Activated CD4-positive, alpha-beta T cell treated with anti-CD3 and anti-CD28 coated beads, Interleukin-2, amount 10 ng/mL, durations not matched to agents 7 days and 5 days (primary cell): ENCODE measurements around the gene ACAD8. TPM values are rescaled to one million over a fixed set of nuclear protein-coding genes. Genes with fewer than 3 reads are reported as not detected.

Experiments
- CTCF ChIA-PET: fragments of 350-600 bp; sonication (Branson Sonifier 250); formaldehyde crosslinking; loops from one replicate; lab custom pipeline; 2021; ENCODE audit warnings: antibody characterized with exemption; lab: Charles Lee
- POLR2A ChIA-PET: fragments of 350-600 bp; sonication (Branson Sonifier 250); formaldehyde crosslinking; loops from one replicate; lab custom pipeline; 2021; ENCODE audit warnings: antibody characterized with exemption; lab: Charles Lee
- DNase-seq: peaks from one replicate; pipeline ENCODE4 v3.0.0-alpha.2; 2020
- H3K27ac Mint-ChIP-seq: one replicate; pipeline ENCODE4 v1.8.0; 2021; ENCODE audit warnings: mild to moderate bottlenecking, moderate library complexity, mixed read lengths
- H3K27me3 Mint-ChIP-seq: one replicate; pipeline ENCODE4 v1.8.0; 2021; ENCODE audit warnings: mixed read lengths
- H3K36me3 Mint-ChIP-seq: one replicate; pipeline ENCODE4 v1.8.0; 2021; ENCODE audit warnings: low read depth, mixed read lengths
- H3K4me1 Mint-ChIP-seq: one replicate; pipeline ENCODE4 v1.8.0; 2021; ENCODE audit warnings: mixed read lengths
- H3K4me3 Mint-ChIP-seq: one replicate; pipeline ENCODE4 v1.8.0; 2021; ENCODE audit warnings: mild to moderate bottlenecking, moderate library complexity, mixed read lengths
- H3K9me3 Mint-ChIP-seq: one replicate; pipeline ENCODE4 v1.8.0; 2021; ENCODE audit warnings: mixed read lengths
- total RNA-seq, 2 experiments: library from RNA; stranded (reverse); gene quantifications; one replicate each; pipeline ENCODE4 v1.2.3, GENCODE V29; 2021

The ACAD8 gene
- total RNA-seq, 2 experiments from 2014 or later = 21.7 to 21.8 TPM

- POLR2A ChIA-PET = no interaction called here
- no peak overlapping the region for H3K27ac Mint-ChIP-seq
- no peaks in the 10 kb centered on the region for H3K27me3 Mint-ChIP-seq
- H3K9me3 Mint-ChIP-seq = no peaks in the 10 kb centered on the region
- H3K4me3 Mint-ChIP-seq = no peak overlapping the region
- CTCF ChIA-PET = interaction anchor here (1.3 to 3.2 kb wide), 3 partner anchors 14 to 30 kb away, joined by 3 to 28 read pairs (median 12); partner anchors contain the start of gene GLB1L3
- H3K4me1 Mint-ChIP-seq = peaks cover 12% of the 10 kb centered on the region
- H3K36me3 Mint-ChIP-seq = peaks cover 23% of the 10 kb centered on the region
- DNase-seq = no peak
Observed at GRCh38 chr11:134260503-134260902, 7.1 kb downstream of the ACAD8 start.

- Mint-ChIP-seq H3K9me3 (no peaks in the 10 kb centered on the region), H3K27ac (no peak overlapping the region), H3K27me3 (no peaks in the 10 kb centered on the region), H3K4me3 (no peak overlapping the region), H3K4me1 (peaks cover 9% of the 10 kb centered on the region), H3K36me3 (peaks cover 23% of the 10 kb centered on the region)
- CTCF ChIA-PET = interaction anchor here (1.2 to 3.2 kb wide), 5 partner anchors 12 to 41 kb away, joined by 3 to 28 read pairs (median 8); partner anchors contain the start of gene GLB1L3
- no peak for DNase-seq
- POLR2A ChIA-PET = no interaction called here
Observed at GRCh38 chr11:134260983-134261382, 7.6 kb downstream of the ACAD8 start.

GRCh38 chr11:134261626-134262488, 8.5 kb downstream of the ACAD8 start:
- H3K27me3 Mint-ChIP-seq = no peaks in the 10 kb centered on the region
- DNase-seq = peak; percentile 66
- no peak overlapping the region for H3K27ac Mint-ChIP-seq
- POLR2A ChIA-PET = no interaction called here
- H3K36me3 Mint-ChIP-seq = peaks cover 26% of the 10 kb centered on the region
- H3K4me3 Mint-ChIP-seq = no peak overlapping the region
- CTCF ChIA-PET = interaction anchor here (0.9 to 3.2 kb wide), 8 partner anchors 11 to 107 kb away, joined by 3 to 28 read pairs (median 5); partner anchors contain the start of genes GLB1L3 and VPS26B
- peaks cover 17% of the 10 kb centered on the region for H3K4me1 Mint-ChIP-seq
- no peaks in the 10 kb centered on the region for H3K9me3 Mint-ChIP-seq

GRCh38 chr11:134264966-134265764, 11.8 kb downstream of the ACAD8 start:
- ChIA-PET CTCF (interaction anchor here (0.8 to 1.8 kb wide), 3 partner anchors 9 to 12 kb away, joined by 4 to 7 read pairs (median 4); partner anchors contain the start of genes ACAD8, GLB1L3 and THYN1), POLR2A (no interaction called here)
- DNase-seq = no peak
- Mint-ChIP-seq H3K4me3 (no peak overlapping the region), H3K9me3 (no peaks in the 10 kb centered on the region), H3K36me3 (peaks cover 17% of the 10 kb centered on the region), H3K27me3 (no peaks in the 10 kb centered on the region), H3K4me1 (peaks cover 31% of the 10 kb centered on the region), H3K27ac (no peak overlapping the region)

- Mint-ChIP-seq H3K36me3 (peaks cover 19% of the 10 kb centered on the region), H3K27ac (no peak overlapping the region), H3K27me3 (no peaks in the 10 kb centered on the region), H3K4me3 (no peak overlapping the region), H3K9me3 (no peaks in the 10 kb centered on the region), H3K4me1 (peaks cover 39% of the 10 kb centered on the region)
- POLR2A ChIA-PET = no interaction called here
- CTCF ChIA-PET = interaction anchor here (1.0 to 1.5 kb wide), 2 partner anchors 10 to 14 kb away, joined by 3 to 8 read pairs; partner anchors contain the start of gene GLB1L3
- no peak for DNase-seq
Observed at GRCh38 chr11:134266440-134266839, 13.1 kb downstream of the ACAD8 start.

- POLR2A ChIA-PET = no interaction called here
- Mint-ChIP-seq H3K9me3 (no peaks in the 10 kb centered on the region), H3K27me3 (no peaks in the 10 kb centered on the region), H3K4me1 (peaks cover 43% of the 10 kb centered on the region), H3K36me3 (peaks cover 21% of the 10 kb centered on the region), H3K27ac (peak overlapping the region; percentile 41), H3K4me3 (no peak overlapping the region)
- CTCF ChIA-PET = interaction anchor here (1.0 to 1.5 kb wide), 2 partner anchors 9 to 15 kb away, joined by 3 to 8 read pairs; partner anchors contain the start of gene GLB1L3
- no peak for DNase-seq
Observed at GRCh38 chr11:134266841-134267251, 13.5 kb downstream of the ACAD8 start.

GRCh38 chr11:134267461-134267860, 14.1 kb downstream of the ACAD8 start:
- Mint-ChIP-seq H3K27me3 (no peaks in the 10 kb centered on the region), H3K27ac (no peak overlapping the region), H3K36me3 (peaks cover 20% of the 10 kb centered on the region), H3K9me3 (no peaks in the 10 kb centered on the region), H3K4me3 (no peak overlapping the region), H3K4me1 (peaks cover 47% of the 10 kb centered on the region)
- POLR2A ChIA-PET = no interaction called here
- CTCF ChIA-PET = interaction anchor here (1.5 kb wide), 1 partner anchor 9 kb away, joined by 8 read pairs; the partner anchor contains the start of gene GLB1L3
- DNase-seq = no peak

GRCh38 chr11:134267966-134268365, 14.6 kb downstream of the ACAD8 start:
- Mint-ChIP-seq H3K27me3 (no peaks in the 10 kb centered on the region), H3K27ac (no peak overlapping the region), H3K4me3 (no peak overlapping the region), H3K36me3 (peaks cover 18% of the 10 kb centered on the region), H3K4me1 (peaks cover 52% of the 10 kb centered on the region), H3K9me3 (no peaks in the 10 kb centered on the region)
- ChIA-PET CTCF (interaction anchor here (1.0 to 1.6 kb wide), 2 partner anchors 15 to 34 kb away, joined by 3 to 4 read pairs; partner anchors contain the start of genes ACAD8 and THYN1), POLR2A (no interaction called here)
- DNase-seq = no peak

- peak overlapping the region; percentile 58 for H3K27ac Mint-ChIP-seq
- H3K4me1 Mint-ChIP-seq = peaks cover 75% of the 10 kb centered on the region
- no peaks in the 10 kb centered on the region for H3K27me3 Mint-ChIP-seq
- peaks cover 14% of the 10 kb centered on the region for H3K36me3 Mint-ChIP-seq
- ChIA-PET POLR2A (interaction anchor here (0.7 kb wide), 1 partner anchor 16 kb away, joined by 4 read pairs; no protein-coding TSS in a partner anchor), CTCF (interaction anchor here (0.8 to 2.0 kb wide), 4 partner anchors 16 to 220 kb away, joined by 3 to 6 read pairs (median 4); no protein-coding TSS in a partner anchor)
- H3K9me3 Mint-ChIP-seq = no peaks in the 10 kb centered on the region
- H3K4me3 Mint-ChIP-seq = peak overlapping the region; percentile 5
- peak; percentile 61 for DNase-seq
Observed at GRCh38 chr11:134270250-134270714, 16.9 kb downstream of the ACAD8 start.

GRCh38 chr11:134271978-134272377, 18.6 kb downstream of the ACAD8 start:
- Mint-ChIP-seq H3K27me3 (no peaks in the 10 kb centered on the region), H3K4me1 (peaks cover 71% of the 10 kb centered on the region), H3K4me3 (no peak overlapping the region), H3K36me3 (peaks cover 11% of the 10 kb centered on the region), H3K9me3 (no peaks in the 10 kb centered on the region), H3K27ac (no peak overlapping the region)
- POLR2A ChIA-PET = no interaction called here
- no peak for DNase-seq
- CTCF ChIA-PET = interaction anchor here (0.7 to 5.0 kb wide), 3 partner anchors 10 to 221 kb away, joined by 3 to 28 read pairs (median 4); no protein-coding TSS in a partner anchor

GRCh38 chr11:134272381-134273316, 19.3 kb downstream of the ACAD8 start:
- Mint-ChIP-seq H3K27ac (no peak overlapping the region), H3K4me3 (peak overlapping the region; percentile 11), H3K9me3 (no peaks in the 10 kb centered on the region), H3K4me1 (peaks cover 69% of the 10 kb centered on the region), H3K27me3 (peaks cover 3% of the 10 kb centered on the region), H3K36me3 (peaks cover 16% of the 10 kb centered on the region)
- CTCF ChIA-PET = interaction anchor here (0.7 to 5.0 kb wide), 4 partner anchors 9 to 28 kb away, joined by 3 to 28 read pairs (median 4); no protein-coding TSS in a partner anchor
- POLR2A ChIA-PET = no interaction called here
- no peak for DNase-seq
